ENCODE measurements around the gene LMNA.

- no peak for TF ChIP-seq EZH2 (IDR thresholded peaks at IDR 0.05; ENCODE audit: low read depth)
- no peak for TF ChIP-seq CTCF (conservative IDR thresholded peaks at IDR 0.05)
These were observed 2.0 kb upstream of the LMNA start for GRCh38 chr1:156112276-156113137.

Measured in PC-9 (cell line).